Fibroblast of villous mesenchyme (primary cell): ENCODE results near the gene FAIM2. TPM values are rescaled to one million over a fixed set of nuclear protein-coding genes. Genes with fewer than 3 reads are reported as not detected.

Source experiments
- DNase-seq: peaks from one replicate; pipeline ENCODE4 v3.0.0-alpha.2; 2010; ENCODE audit warnings: low read depth
- H3K4me3 ChIP-seq: 2 replicates; pipeline ENCODE4 v1.5.1; 2011; ENCODE audit warnings: low read depth, mild to moderate bottlenecking, low read length
- CTCF ChIP-seq: IDR thresholded peaks from 2 replicates; pipeline ENCODE4 v1.5.1; 2012; ENCODE audit warnings: low read depth, mild to moderate bottlenecking, low read length; ENCODE audit not compliant: insufficient read depth
- total RNA-seq: library from RNA; depleted of rRNA; stranded (reverse); fragments of >200 nt; gene quantifications from 2 replicates; pipeline ENCODE4 v1.2.3, GENCODE V29; 2012

Gene FAIM2
- total RNA-seq, 1 donor: 3.0 TPM

GRCh38 chr12:49846032-49846431 is 57.7 kb downstream of the FAIM2 start:
- DNase-seq: no peak
- H3K4me3 ChIP-seq: no peak overlapping the region
- TF ChIP-seq CTCF: no peak

GRCh38 chr12:49843876-49844437 is 59.7 kb downstream of the FAIM2 start:
- no peak for TF ChIP-seq CTCF
- no peak overlapping the region for H3K4me3 ChIP-seq
- no peak for DNase-seq

- peak overlapping the region; percentile 88 for H3K4me3 ChIP-seq
- no peak for DNase-seq
- no peak for TF ChIP-seq CTCF
Observed at GRCh38 chr12:49843411-49843810, 60.3 kb downstream of the FAIM2 start.

- peak within 1 kb of the TSS; percentile 88 for H3K4me3 ChIP-seq
- DNase-seq: peak; percentile 94
- TF ChIP-seq CTCF: no peak
Observed at GRCh38 chr12:49842519-49843352, 61.0 kb downstream of the FAIM2 start, which contains the start of gene BCDIN3D. Gene BCDIN3D (minus strand): TSS chr12:49843106. CDS start chr12:49843087, 19 bp downstream.

GRCh38 chr12:49838973-49839633 is 64.6 kb downstream of the FAIM2 start:
- no peak overlapping the region for H3K4me3 ChIP-seq
- DNase-seq: peak; percentile 59
- peak; percentile 78 for TF ChIP-seq CTCF

GRCh38 chr12:49832836-49833421 is 70.8 kb downstream of the FAIM2 start:
- H3K4me3 ChIP-seq: no peak overlapping the region
- DNase-seq: peak; percentile 95
- no peak for TF ChIP-seq CTCF
